ENCODE measurements around the gene RGL4.

- no peak for TF ChIP-seq CTCF (IDR thresholded peaks at IDR 0.05; ENCODE audit: poor library complexity)
- no peak for TF ChIP-seq EZH2 (IDR thresholded peaks at IDR 0.05; ENCODE audit: borderline replicate concordance)
- TF ChIP-seq EZH2phosphoT487 (IDR thresholded peaks at IDR 0.05; ENCODE audit: low read depth, severe bottlenecking, unreplicated experiment): no peak
Observed at GRCh38 chr22:23704062-23704461, 13.2 kb downstream of the RGL4 start.
